Psoas muscle (tissue), 8 donors: Measurements from ENCODE around the gene PSMA7. TPM values are rescaled to one million over a fixed set of nuclear protein-coding genes. Genes with fewer than 3 reads are reported as not detected.

Experiments used
- ATAC-seq, 4 donors: fragments of 200-7000 bp; cut with Tn5 transposase; one replicate each; pipeline ENCODE4 v1.9.1; 2020; ENCODE audit warnings: moderate library complexity in 3 of 4, mild to moderate bottlenecking in 2 of 4
- DNase-seq, 2 donors: peaks; one replicate each; pipeline ENCODE4 v3.0.0-alpha.2; 2020
- H3K27ac ChIP-seq: fragments of 200-600 bp; one replicate; pipeline ENCODE4 v1.8.0; 2022
- H3K27me3 ChIP-seq, 3 donors: fragments of 200-600 bp in 1 of 3; one replicate each; pipeline versions ENCODE4 v1.6.1 to v1.8.0; 2013 to 2022; ENCODE audit warnings: low read length in 2 of 3, mild to moderate bottlenecking in 2 of 3, moderate library complexity in 1 of 3; ENCODE audit not compliant: insufficient read depth in 3 of 3
- H3K36me3 ChIP-seq, 2 donors: fragments of 200-600 bp in 1 of 2; one replicate each; pipeline versions ENCODE4 v1.6.1 to v1.8.0; 2013 to 2022; ENCODE audit warnings: low read depth in 1 of 2, mild to moderate bottlenecking in 1 of 2, moderate library complexity in 1 of 2; ENCODE audit not compliant: insufficient read depth in 1 of 2
- H3K4me1 ChIP-seq: fragments of 200-600 bp; one replicate; pipeline ENCODE4 v1.8.0; 2022
- H3K4me3 ChIP-seq: fragments of 200-600 bp; one replicate; pipeline ENCODE4 v1.8.0; 2022; ENCODE audit warnings: mild to moderate bottlenecking
- H3K9me3 ChIP-seq: fragments of 200-600 bp; one replicate; pipeline ENCODE4 v1.8.0; 2022
- CTCF ChIP-seq: fragments of 200-600 bp; IDR thresholded peaks from one replicate; pipeline ENCODE4 v1.8.0; 2022; ENCODE audit warnings: antibody characterized with exemption
- WGBS, 3 donors: extraction: QIAGEN DNeasy Blood & Tissue Kit; methylation state at CpG; one replicate each; pipeline versions ENCODE4 v1.1.6 to v1.1.7; 2013; 5-methylcytosine and 5-hydroxymethylcytosine counted together
- intact Hi-C, 2 donors: fragments of 100-400 bp; cut with DNase I; formaldehyde crosslinking; loops; one replicate each; pipeline versions ENCODE4 v1.11.0 to v1.14.2; 2022
- polyA plus RNA-seq, 3 donors: library from polyadenylated mRNA; stranded (reverse); fragments of 200-250 nt; gene quantifications; one replicate each; pipeline ENCODE4 v1.2.3, GENCODE V29; 2013
- total RNA-seq, 4 donors: library from RNA; stranded (reverse); fragmentation: NEBNext Ultra II Directional in 2 of 4; extraction: Animal tissue kit (Norgen Biotek cat#: 25700) in 2 of 4; gene quantifications; one replicate each; pipeline versions ENCODE4 v1.2.1 to v1.2.4, GENCODE V29; 2021 to 2023
- donor health status: healthy with polysubstance abuse.
- donor health status: DM: no; HTN: no; CAD: no; lungs with moderate emphysema.
- donor health status: Bipolar disorder and iron deficiency.
- donor health status: healthy.
- donor health status: DM: yes; HTN: yes; CAD: no.
- donor health status: DM: no; HTN: no; CAD: no.
- donor health status: DM: no; HTN: no; CAD: no.
- donor health status: DM: yes; HTN: yes; CAD: no.

Gene PSMA7
- total and polyA plus RNA-seq, 7 donors, result 307 to 1,146 (median 499) TPM

GRCh38 chr20:62088258-62089127, 54.7 kb downstream of the PSMA7 start:
- TF ChIP-seq CTCF, result no peak
- intact Hi-C loops, result no loop called here
- ATAC-seq, result peak; percentile 82 to 92 (median 89)

DNA sequence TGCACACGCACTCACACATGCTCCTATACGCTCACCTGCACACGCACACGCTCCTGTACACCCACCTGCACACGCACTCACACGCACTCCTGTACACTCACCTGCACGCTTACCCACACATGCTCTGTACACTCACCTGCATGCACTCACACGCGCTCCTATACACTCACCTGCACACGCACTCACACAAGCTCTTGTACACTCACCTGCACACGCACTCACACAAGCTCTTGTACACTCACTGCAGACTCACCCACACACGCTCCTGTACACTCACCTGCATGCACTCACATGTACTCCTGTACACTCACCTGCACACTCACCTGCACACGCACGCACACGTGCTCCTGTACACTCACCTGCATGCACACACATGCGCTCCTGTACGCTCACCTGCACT, 55.6 kb downstream of the PSMA7 start:
- intact Hi-C loops, result no loop called here
- H3K4me3 ChIP-seq, result no peak overlapping the region
- no peaks in the 10 kb centered on the region for H3K9me3 ChIP-seq
- H3K27me3 ChIP-seq, result no peaks in the 10 kb centered on the region
- ATAC-seq (peak in 1 of 4 donors; percentile 2), DNase-seq (no peak)
- no peak overlapping the region for H3K27ac ChIP-seq
- H3K36me3 ChIP-seq, result no peaks in the 10 kb centered on the region
- WGBS, 3 donors, result 90 to 94% (median 94%) methylated on average over 17 of the region's 17 CpGs
- no peaks in the 10 kb centered on the region for H3K4me1 ChIP-seq
- no peak for TF ChIP-seq CTCF

More at GRCh38 chr20:62088258-62089127, 54.7 kb downstream of the PSMA7 start:
- Histone ChIP-seq H3K27ac (no peak overlapping the region), H3K27me3 (no peaks in the 10 kb centered on the region), H3K36me3 (no peaks in the 10 kb centered on the region), H3K4me1 (no peaks in the 10 kb centered on the region), H3K4me3 (no peak overlapping the region), H3K9me3 (no peaks in the 10 kb centered on the region)
- 58 to 64% (median 59%) methylated on average over 15 of the region's 15 CpGs for WGBS, 3 donors
- DNase-seq, result no peak

DNA sequence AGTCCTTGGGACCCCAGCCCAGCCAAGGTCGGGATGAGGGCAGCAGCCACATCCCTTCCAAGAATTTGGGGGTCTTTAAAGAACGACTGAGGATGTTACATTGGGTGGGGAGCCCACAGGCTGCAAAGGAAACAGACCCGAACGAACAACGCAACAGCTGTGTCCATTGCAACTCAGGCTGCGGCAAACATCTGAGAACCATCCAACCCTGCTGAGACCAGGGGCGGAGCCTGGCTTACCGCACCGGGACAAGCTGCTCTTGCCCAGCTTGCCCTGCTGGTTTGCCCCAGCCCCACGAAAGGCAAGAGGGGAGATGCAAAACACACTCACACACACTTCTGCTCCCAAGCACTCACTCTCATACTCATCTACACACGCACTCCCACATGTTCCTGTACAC, 56.0 kb downstream of the PSMA7 start:
- 22 to 28% (median 26%) methylated on average over 11 of the region's 11 CpGs for WGBS, 3 donors
- no peak overlapping the region for H3K27ac ChIP-seq
- peak; percentile 50 to 72 (median 64) for ATAC-seq
- TF ChIP-seq CTCF, result no peak
- no peaks in the 10 kb centered on the region for H3K27me3 ChIP-seq
- intact Hi-C loops, result no loop called here
- no peak overlapping the region for H3K4me3 ChIP-seq
- DNase-seq, result no peak
- H3K9me3 ChIP-seq, result no peaks in the 10 kb centered on the region
- no peaks in the 10 kb centered on the region for H3K4me1 ChIP-seq
- H3K36me3 ChIP-seq, result no peaks in the 10 kb centered on the region

Other genes with a start within 250 kb of the PSMA7 start
- 10 to 100 TPM; 10.7 to 17.7 (median 14.4) TPM for gene TAF4, start 77.5 kb downstream of the PSMA7 start, total RNA-seq
- gene TAF4, start 77.5 kb downstream of the PSMA7 start, polyA plus RNA-seq, result 1 to 10 TPM; 2.8 to 6.3 (median 3.3) TPM
- gene LSM14B, start 20.9 kb downstream of the PSMA7 start, total RNA-seq, result 10 to 100 TPM; 52.4 to 67.0 (median 60.8) TPM
- 10 to 100 TPM; 26.4 to 54.2 (median 39.6) TPM for gene LSM14B, start 20.9 kb downstream of the PSMA7 start, polyA plus RNA-seq
- 10 to 100 TPM; 10.2 to 18.0 (median 13.2) TPM for gene SS18L1, start 375 bp upstream of the PSMA7 start, total RNA-seq
- gene SS18L1, start 375 bp upstream of the PSMA7 start, polyA plus RNA-seq, result 10 to 100 TPM; 10.1 to 12.7 (median 10.3) TPM
- gene MTG2, start 39.6 kb upstream of the PSMA7 start, total RNA-seq, result 10 to 100 TPM; 29.5 to 56.5 (median 39.6) TPM
- gene MTG2, start 39.6 kb upstream of the PSMA7 start, polyA plus RNA-seq, result 10 to 100 TPM; 25.0 to 56.2 (median 46.7) TPM
- gene HRH3, start 76.9 kb upstream of the PSMA7 start, total RNA-seq, result not detected
- gene HRH3, start 76.9 kb upstream of the PSMA7 start, polyA plus RNA-seq, result under 1 TPM in 1 of 3 donors, not detected in 2; 0.03 TPM
- 10 to 100 TPM; 19.8 to 30.9 (median 24.8) TPM for gene OSBPL2, start 95.1 kb upstream of the PSMA7 start, total RNA-seq
- gene OSBPL2, start 95.1 kb upstream of the PSMA7 start, polyA plus RNA-seq, result 10 to 100 TPM in 2 of 3 donors, 1 to 10 TPM in 1; 9.6 to 22.8 (median 11.4) TPM
- 100 to 1,000 TPM; 142 to 280 (median 238) TPM for gene ADRM1, start 159.6 kb upstream of the PSMA7 start, total RNA-seq
- 100 to 1,000 TPM; 355 to 603 (median 460) TPM for gene ADRM1, start 159.6 kb upstream of the PSMA7 start, polyA plus RNA-seq
- 10 to 100 TPM; 27.2 to 74.6 (median 46.5) TPM for gene LAMA5, start 223.9 kb upstream of the PSMA7 start, total RNA-seq
- gene LAMA5, start 223.9 kb upstream of the PSMA7 start, polyA plus RNA-seq, result 10 to 100 TPM; 14.4 to 40.5 (median 23.3) TPM
- 1,000 to 10,000 TPM in 3 of 4 donors, 100 to 1,000 TPM in 1; 602 to 1,206 (median 1,044) TPM for gene RPS21, start 243.7 kb upstream of the PSMA7 start, total RNA-seq
- gene RPS21, start 243.7 kb upstream of the PSMA7 start, polyA plus RNA-seq, result 1,000 to 10,000 TPM; 3,473 to 5,162 (median 3,791) TPM